HG03354 (cell line): ENCODE results near the gene NCEH1.
"Not testable (repeated sequence)": the region's sequence is repeated elsewhere in the genome, so short reads cannot be mapped to it uniquely, and the experiment has no call there.

Experiments used
- ATAC-seq: cut with Tn5 transposase; IDR thresholded peaks from one replicate; pipeline ENCODE4 v1.9.1; 2021; ENCODE audit warnings: mild to moderate bottlenecking; ENCODE audit not compliant: unreplicated experiment, poor library complexity, severe bottlenecking

NCEH1 gene

DNA sequence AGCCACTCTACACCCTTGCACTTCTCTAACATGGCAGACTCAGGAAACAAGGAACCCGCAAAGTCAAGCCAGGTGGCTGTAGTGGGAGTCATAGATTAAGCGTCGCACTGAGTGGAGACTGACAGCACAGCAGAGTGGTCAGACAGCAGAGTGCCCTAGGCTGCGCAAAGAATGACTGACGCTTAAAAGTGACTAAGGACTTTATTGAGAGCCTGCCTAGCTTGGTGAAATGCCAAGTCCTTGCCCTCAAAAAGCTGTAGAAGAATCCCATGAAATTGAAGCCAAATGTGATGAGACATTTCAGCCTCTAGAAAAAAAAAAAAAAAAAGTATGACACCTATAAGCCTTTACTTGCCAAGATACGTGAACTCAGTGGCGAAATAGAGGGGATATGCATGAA, 30.2 kb downstream of the NCEH1 start:
- no peak for ATAC-seq

DNA sequence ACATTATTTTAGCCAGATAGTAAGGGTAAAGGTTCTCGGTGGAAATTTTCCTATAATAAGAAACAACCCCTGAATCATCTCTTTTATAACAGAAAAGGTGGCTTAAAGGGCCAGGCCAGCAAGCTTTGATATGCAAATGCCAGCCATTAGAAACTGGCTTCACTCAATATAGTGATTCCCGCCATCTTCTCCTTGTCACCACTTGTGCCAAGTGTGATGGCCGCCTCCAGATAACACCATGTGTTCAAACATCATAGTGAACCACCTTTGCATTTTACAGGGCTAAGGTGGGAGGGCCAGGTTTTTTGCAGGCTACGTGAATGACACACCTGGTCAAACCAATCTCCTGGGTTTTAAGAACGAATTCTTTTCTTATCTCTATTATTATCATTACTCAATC, 31.3 kb downstream of the NCEH1 start:
- no peak for ATAC-seq

GRCh38 chr3:172678068-172678467, 32.8 kb downstream of the NCEH1 start:
- no peak for ATAC-seq

DNA sequence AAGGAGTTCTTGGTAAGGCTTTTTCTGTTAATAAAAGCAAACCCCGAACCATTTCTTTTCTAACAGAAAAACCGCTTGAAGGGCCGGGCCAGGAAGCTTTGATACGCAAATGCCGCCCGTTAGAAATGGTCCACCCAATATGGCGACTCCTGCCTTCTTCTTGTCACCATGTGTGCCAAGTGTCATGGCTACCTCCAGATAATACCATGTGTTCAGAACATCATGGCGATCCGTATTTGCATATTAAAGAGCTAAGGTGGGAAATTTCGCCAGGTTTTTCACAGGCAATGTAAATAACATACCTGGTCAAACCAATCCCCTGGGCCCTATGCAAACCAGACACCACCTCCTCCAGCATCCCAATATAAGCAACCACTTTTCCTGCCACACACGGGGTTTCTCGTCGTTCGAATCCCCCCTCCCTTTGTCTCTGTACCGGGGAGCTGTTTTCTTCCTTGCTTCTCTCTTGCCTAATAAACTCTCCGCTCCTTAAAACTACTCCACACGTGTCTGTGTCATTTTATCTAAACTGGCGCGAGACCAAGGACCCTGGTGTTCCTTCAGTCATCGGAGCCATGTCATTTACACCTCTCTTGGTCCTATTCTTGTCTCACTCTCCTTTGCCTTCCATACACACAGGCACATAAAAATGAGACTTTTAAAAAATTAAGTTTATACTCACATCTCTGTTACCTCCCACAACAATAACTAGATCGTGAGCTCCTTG, 34.5 kb downstream of the NCEH1 start:
- no peak for ATAC-seq

GRCh38 chr3:172675441-172676193, 35.2 kb downstream of the NCEH1 start:
- ATAC-seq: peak; percentile 47

DNA sequence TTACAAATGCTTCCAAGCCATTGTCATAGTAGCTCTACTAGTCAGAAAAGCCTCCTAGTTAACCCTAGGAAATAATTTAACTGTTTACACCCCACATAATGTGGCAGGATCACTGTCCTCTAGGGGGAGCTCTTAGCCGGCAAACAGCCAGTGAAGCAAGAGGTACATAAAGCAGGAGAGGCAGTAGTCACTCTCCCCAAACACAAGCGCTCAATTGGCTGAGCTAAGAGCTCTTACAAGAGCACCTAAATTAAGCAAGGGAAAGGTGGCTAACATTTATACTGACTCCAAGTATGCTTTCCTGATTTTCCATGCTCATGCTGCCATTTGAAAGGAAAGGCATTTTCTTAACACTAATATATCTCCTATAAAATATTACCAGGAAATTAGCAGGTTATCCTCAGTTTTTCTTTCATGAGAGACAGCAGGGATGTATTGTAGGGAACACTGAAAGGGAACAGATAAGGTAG, 37.6 kb downstream of the NCEH1 start:
- ATAC-seq: peak; percentile 81

DNA sequence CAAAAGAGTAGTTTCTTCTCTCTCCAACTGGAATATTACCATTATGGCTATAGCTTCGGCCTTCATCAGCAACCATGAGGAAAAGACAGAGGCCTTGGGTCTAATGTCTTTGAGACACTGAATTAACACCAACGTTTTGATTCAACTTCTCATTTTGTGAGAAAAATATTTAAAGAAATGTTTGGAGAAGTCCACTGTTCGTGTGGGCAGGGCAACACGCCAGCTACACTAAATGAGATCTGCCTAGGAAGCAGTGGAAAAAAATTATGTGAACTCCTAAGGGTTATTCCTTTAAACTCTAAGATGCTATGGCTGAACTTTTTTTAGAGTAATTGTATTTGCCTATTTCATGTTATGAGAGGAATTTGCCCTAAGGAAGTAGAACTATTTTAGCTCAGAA, 41.8 kb downstream of the NCEH1 start:
- no peak for ATAC-seq

GRCh38 chr3:172666873-172667694, 43.8 kb downstream of the NCEH1 start:
- ATAC-seq: peak; percentile 99

DNA sequence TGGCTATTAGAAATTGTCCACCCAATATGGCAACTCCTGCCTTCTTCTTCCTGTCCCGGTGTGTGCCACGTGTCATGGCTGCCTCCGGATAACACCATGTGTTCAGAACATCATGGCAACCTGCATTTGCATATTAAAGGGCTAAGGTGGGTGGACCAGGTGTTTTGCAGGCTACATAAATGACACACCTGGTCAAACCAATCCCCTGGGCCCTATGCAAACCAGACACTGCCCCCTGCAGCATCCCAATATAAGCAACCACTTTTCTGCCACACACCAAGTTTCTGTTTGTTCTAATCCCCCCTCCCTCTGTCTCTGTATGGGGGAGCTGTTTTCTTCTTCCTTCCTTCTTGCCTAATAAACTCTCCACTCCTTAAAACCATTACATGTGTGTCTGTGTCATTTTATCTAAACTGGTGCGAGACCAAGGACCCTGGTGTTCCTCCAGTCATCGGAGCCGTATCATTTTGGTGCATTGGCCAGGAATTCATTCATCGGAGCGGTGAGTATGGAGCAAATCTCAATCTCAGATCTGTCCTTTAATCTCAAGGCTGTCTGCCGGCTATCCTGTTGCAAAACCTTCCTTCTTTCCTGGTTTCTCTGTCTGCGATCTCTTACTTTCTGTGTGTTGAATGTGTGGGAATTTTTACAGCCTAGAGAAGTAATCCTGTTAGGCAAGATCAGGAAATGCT, 44.5 kb downstream of the NCEH1 start:
- ATAC-seq: no peak

- ATAC-seq: not testable (repeated sequence)
Measured at GRCh38 chr3:172665510-172665909, 45.4 kb downstream of the NCEH1 start.

- ATAC-seq: not testable (repeated sequence)
Measured at GRCh38 chr3:172660421-172660820, 50.4 kb downstream of the NCEH1 start.

GRCh38 chr3:172659246-172660002, 51.4 kb downstream of the NCEH1 start:
- no peak for ATAC-seq

DNA sequence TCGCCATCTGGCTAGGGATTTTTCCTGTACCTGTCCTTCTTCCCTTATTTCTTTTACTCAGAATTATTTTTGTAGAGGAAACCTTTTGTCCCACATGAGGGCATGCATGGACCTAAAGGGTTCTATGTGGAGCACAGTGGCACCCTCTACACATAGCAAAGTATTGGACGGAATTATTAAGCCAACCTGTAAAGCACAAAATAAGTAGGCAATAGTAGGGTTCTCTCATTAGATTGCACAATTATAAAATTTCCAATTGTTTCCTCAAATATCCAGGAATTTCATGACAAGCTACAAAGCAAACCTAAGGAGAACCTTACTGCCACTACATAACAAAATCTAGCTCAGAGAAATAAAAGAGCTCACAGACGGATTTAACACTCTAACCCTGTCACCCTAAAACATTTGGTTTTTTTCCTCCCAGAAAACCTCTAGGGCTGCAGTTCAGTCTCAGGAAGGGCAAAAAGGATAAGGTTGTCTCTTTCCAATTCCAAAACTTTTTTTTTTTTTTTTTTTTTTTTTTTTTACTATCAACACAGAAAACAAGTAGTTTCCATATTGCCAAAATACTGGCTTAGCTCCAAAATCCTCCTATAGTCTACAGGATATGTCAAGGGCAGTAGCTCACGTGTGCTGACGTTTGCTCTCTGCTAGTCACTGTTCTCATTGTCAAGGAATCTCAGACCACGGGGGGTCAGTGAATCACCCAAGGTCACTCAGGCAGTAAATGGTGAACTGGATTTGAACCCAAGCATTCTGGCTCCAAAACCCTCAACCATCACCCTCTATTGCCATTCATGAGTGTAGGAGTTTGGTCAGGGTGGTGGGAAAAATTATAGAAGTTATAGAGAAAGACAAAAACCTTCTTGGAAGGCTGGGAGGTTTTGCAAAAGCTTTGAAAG, 52.3 kb downstream of the NCEH1 start:
- ATAC-seq: no peak

DNA sequence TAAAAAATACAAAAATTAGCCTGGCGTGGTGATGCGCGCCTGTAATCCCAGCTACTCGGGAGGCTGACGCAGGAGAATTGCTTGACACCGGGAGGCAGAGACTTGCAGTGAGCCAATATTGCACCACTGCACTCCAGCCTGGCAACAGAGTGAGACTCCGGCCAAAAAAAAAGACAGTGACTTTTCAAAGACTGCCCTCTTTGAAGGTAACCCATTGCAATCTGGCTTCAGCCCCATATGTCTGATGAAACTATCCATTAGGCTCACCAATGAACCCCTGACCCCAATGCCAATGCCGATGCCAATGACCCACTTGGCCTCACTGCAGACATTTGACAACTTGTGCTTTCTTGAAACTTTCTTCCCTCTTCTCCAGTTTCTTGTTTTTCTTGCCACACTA, 54.3 kb downstream of the NCEH1 start:
- ATAC-seq: no peak

DNA sequence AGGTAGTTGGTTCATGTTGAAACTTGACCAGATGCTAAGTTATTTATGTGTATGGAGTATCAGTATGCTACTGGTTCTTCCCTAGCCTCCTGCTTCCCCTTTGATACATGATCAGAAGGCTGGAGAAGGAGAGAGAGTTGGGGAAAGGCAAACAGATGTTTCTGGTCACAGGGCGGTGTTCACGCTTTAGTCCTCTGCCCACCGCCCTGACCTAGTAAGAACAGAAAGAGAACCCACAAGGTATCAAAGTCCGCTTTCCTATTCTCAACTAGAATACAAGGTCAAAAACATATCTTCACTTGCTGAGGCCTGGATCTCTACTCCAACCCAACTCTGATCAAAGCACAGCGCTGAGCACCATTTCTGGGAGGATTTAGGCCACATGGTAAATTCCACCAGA, 55.5 kb downstream of the NCEH1 start:
- no peak for ATAC-seq

DNA sequence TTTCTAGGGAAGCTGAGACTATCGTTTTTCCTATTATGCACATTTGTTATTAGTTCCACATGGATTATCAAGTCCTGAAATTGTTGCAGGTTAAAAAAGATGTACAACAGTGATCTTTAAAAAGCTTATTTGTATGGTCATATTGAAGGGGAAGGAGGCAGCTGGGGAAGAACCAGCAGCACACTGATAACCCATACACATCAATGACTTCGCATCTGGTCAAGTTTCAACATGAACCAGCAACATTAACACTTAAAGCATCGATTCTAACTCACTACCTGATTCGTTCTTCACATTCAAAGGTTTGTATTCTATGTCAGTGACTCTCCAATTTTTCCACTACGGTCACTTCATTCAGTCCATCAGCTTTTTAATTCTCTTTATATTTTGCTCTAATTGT, 56.4 kb downstream of the NCEH1 start:
- ATAC-seq: no peak

GRCh38 chr3:172653004-172653572, 57.8 kb downstream of the NCEH1 start:
- no peak for ATAC-seq
